Measurements from ENCODE around the gene DYRK1B.

DYRK1B gene

GRCh38 chr19:39845584-39845932 lies 11.6 kb upstream of the DYRK1B start (continued):
- TF ChIP-seq ZNF561 (tag by site-specific recombination; IDR thresholded peaks at IDR 0.05; ENCODE audit: borderline replicate concordance) (peak; percentile 98), ZNF362 (tag by site-specific recombination; IDR thresholded peaks at IDR 0.05) (no peak), ZBTB20 (tag by site-specific recombination; IDR thresholded peaks at IDR 0.05) (no peak), ZNF76 (tag by site-specific recombination; IDR thresholded peaks at IDR 0.05; ENCODE audit: borderline replicate concordance, low read depth) (peak; percentile 21; the same call in 1 of the 2 replicates), WT1 (tag by site-specific recombination; IDR thresholded peaks at IDR 0.05) (no peak; the same call in 1 of the 2 replicates), ZNF48 (tag by site-specific recombination; IDR thresholded peaks at IDR 0.05) (no peak), RBAK (tag by site-specific recombination; IDR thresholded peaks at IDR 0.05) (no peak), PBX3 (CRISPR knock-in tag; IDR thresholded peaks at IDR 0.05) (no peak), ZFP69B (tag by site-specific recombination; IDR thresholded peaks at IDR 0.05) (no peak), ZNF169 (tag by site-specific recombination; IDR thresholded peaks at IDR 0.05) (no peak), KLF10 (tag by site-specific recombination; IDR thresholded peaks at IDR 0.05) (no peak), SCRT1 (tag by site-specific recombination; IDR thresholded peaks at IDR 0.05; ENCODE audit: borderline replicate concordance) (no peak), HOXD13 (CRISPR knock-in tag; IDR thresholded peaks at IDR 0.05; ENCODE audit: borderline replicate concordance) (no peak), ZNF214 (tag by site-specific recombination; IDR thresholded peaks at IDR 0.05; ENCODE audit: borderline replicate concordance) (no peak), BCL11A (tag by site-specific recombination; IDR thresholded peaks at IDR 0.05; ENCODE audit: low read depth) (no peak), ZNF423 (tag by site-specific recombination; IDR thresholded peaks at IDR 0.05) (no peak), ZNF837 (tag by site-specific recombination; IDR thresholded peaks at IDR 0.05) (0 out of 2 replicates have a peak, but pooled peaks have one; percentile 51), ZNF677 (tag by site-specific recombination; IDR thresholded peaks at IDR 0.05) (no peak), GLI4 (tag by site-specific recombination; IDR thresholded peaks at IDR 0.05) (no peak), SETDB1 (IDR thresholded peaks at IDR 0.05; ENCODE audit: insufficient read length, low read length) (no peak), ZNF138 (tag by site-specific recombination; IDR thresholded peaks at IDR 0.05; ENCODE audit: borderline replicate concordance) (peak; percentile 8; the same call in 1 of the 2 replicates), ZNF391 (tag by site-specific recombination; IDR thresholded peaks at IDR 0.05; ENCODE audit: borderline replicate concordance, low read depth) (no peak), ZSCAN18 (tag by site-specific recombination; IDR thresholded peaks at IDR 0.05) (no peak), ZNF548 (tag by site-specific recombination; IDR thresholded peaks at IDR 0.05) (no peak), PATZ1 (tag by site-specific recombination; IDR thresholded peaks at IDR 0.05) (0 out of 2 replicates have a peak, but pooled peaks have one; percentile 31), REST (tag by site-specific recombination; IDR thresholded peaks at IDR 0.05) (no peak), ZNF558 (tag by site-specific recombination; IDR thresholded peaks at IDR 0.05) (no peak)
